Measurements from ENCODE around the gene TPSD1. TPM values are rescaled to one million over a fixed set of nuclear protein-coding genes. Genes with fewer than 3 reads are reported as not detected.

TPSD1 gene
- total RNA-seq, 1 experiment from 2014 or later: not detected

- H3K9ac ChIP-seq (ENCODE audit: low read length): no peak overlapping the region
- no peaks in the 10 kb centered on the region; the same call in 1 of the 2 replicates for H3K4me1 ChIP-seq (ENCODE audit: insufficient read depth, low read length)
- ChIA-PET POLR2A (ENCODE audit: unreplicated experiment) (no interaction called here), CTCF (no interaction called here)
- H3F3A ChIP-seq (ENCODE audit: low read length, unreplicated experiment): no peaks in the 10 kb centered on the region
- no peaks in the 10 kb centered on the region for H3K79me2 ChIP-seq (ENCODE audit: low read length)
- no peaks in the 10 kb centered on the region for H4K20me1 ChIP-seq (ENCODE audit: low read length)
- H3K4me3 ChIP-seq (ENCODE audit: low read length): no peak overlapping the region
- H3K27ac ChIP-seq (ENCODE audit: low read length): no peak overlapping the region
- no peak for ATAC-seq
- no peak for DNase-seq
- H2AFZ ChIP-seq (ENCODE audit: low read length): no peak overlapping the region
- no peaks in the 10 kb centered on the region for H3K9me3 ChIP-seq (ENCODE audit: low read length)
- intact Hi-C loops (cut with micrococcal nuclease): no loop called here
- TF ChIP-seq CTCF (conservative IDR thresholded peaks at IDR 0.05; ENCODE audit: low read depth, low read length) (no peak), EZH2 (IDR thresholded peaks at IDR 0.05; ENCODE audit: low read length, unreplicated experiment) (no peak), EZH2phosphoT487 (IDR thresholded peaks at IDR 0.05; ENCODE audit: borderline replicate concordance, low read length) (no peak)
- no peaks in the 10 kb centered on the region for H3K9me2 ChIP-seq (replicated peaks; ENCODE audit: low read length)
- no TSS peak for BruUV-seq (replicated peaks)
- no peaks in the 10 kb centered on the region for H3K36me3 ChIP-seq (ENCODE audit: low read depth, low read length)
- H3K4me2 ChIP-seq (ENCODE audit: low read length): no peak overlapping the region
- H3K27me3 ChIP-seq (ENCODE audit: low read length): no peaks in the 10 kb centered on the region
Measured at GRCh38 chr16:1289477-1289866, 33.6 kb downstream of the TPSD1 start.

DNA sequence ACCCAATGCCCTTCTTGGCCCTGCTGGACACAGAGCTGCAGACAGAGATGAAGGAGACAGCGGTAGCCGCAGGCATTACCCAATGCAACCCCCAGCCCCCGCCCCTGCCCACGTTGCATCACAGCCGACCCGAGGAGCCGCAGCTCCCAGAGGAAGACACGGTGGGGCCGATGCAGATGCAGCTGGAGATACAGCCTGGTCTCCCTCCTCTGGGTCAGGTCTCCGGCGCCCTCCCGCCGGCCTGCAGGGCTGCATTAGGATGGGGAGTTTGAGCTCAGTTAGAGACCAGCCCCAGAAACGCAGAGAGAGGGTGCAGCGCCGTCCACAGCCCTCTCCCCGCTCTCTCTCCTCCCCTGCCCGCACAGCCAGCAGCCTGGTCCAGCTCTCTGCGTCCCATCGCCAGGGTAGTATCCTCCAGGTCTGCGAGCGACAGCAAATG lies 34.2 kb downstream of the TPSD1 start:
- intact Hi-C loops (cut with micrococcal nuclease): no loop called here
- H3K4me3 ChIP-seq (ENCODE audit: low read length): no peak overlapping the region
- H2AFZ ChIP-seq (ENCODE audit: low read length): no peak overlapping the region
- TF ChIP-seq EZH2 (IDR thresholded peaks at IDR 0.05; ENCODE audit: low read length, unreplicated experiment) (no peak), CTCF (conservative IDR thresholded peaks at IDR 0.05; ENCODE audit: low read depth, low read length) (no peak), EZH2phosphoT487 (IDR thresholded peaks at IDR 0.05; ENCODE audit: borderline replicate concordance, low read length) (no peak)
- H3K9me2 ChIP-seq (replicated peaks; ENCODE audit: low read length): no peaks in the 10 kb centered on the region
- no peaks in the 10 kb centered on the region; the same call in 1 of the 2 replicates for H3K4me1 ChIP-seq (ENCODE audit: insufficient read depth, low read length)
- H3K27me3 ChIP-seq (ENCODE audit: low read length): no peaks in the 10 kb centered on the region
- H3K9ac ChIP-seq (ENCODE audit: low read length): no peak overlapping the region
- DNase-seq: no peak
- no TSS peak for BruUV-seq (replicated peaks)
- H3K9me3 ChIP-seq (ENCODE audit: low read length): no peaks in the 10 kb centered on the region
- no peak overlapping the region for H3K27ac ChIP-seq (ENCODE audit: low read length)
- ChIA-PET POLR2A (ENCODE audit: unreplicated experiment) (no interaction called here), CTCF (no interaction called here)
- H3F3A ChIP-seq (ENCODE audit: low read length, unreplicated experiment): no peaks in the 10 kb centered on the region
- no peak for ATAC-seq
- no peaks in the 10 kb centered on the region for H3K36me3 ChIP-seq (ENCODE audit: low read depth, low read length)
- H3K4me2 ChIP-seq (ENCODE audit: low read length): no peak overlapping the region
- no peaks in the 10 kb centered on the region for H3K79me2 ChIP-seq (ENCODE audit: low read length)
- no peaks in the 10 kb centered on the region for H4K20me1 ChIP-seq (ENCODE audit: low read length)

DNA sequence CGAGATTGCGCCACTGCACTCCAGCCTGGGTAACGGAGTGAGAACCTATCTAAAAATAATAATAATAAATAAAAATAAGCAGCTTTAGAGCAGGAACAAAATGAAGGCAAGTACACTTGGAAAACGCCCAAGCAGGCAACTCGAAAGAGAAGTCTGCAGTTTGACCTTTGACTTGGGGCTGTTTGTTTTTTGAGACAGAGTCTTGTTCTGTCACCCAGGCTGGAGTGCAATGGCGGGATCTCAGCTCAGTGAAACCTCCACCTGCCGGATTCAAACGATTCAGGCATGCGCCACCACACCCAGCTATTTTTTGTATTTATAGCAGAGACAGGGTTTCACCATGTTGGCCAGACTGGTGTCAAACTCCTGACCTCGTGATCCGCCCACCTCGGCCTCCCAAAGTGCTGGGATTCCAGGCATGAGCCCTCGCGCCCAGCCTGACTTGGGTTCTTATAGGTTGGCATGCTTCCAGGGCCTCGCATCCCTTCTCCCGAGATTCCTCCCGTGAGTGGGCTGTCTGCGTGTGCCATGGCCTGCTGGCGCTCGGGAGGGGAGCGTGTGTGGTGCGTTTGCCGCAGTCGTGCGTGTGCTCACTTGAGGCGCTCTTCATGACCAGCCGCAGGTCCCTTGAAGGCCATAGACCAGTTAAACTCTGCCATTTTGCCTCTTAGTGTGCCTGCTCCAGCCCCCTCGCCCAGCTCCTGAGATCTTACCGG lies 35.1 kb downstream of the TPSD1 start:
- TF ChIP-seq CTCF (conservative IDR thresholded peaks at IDR 0.05; ENCODE audit: low read depth, low read length) (no peak), EZH2 (IDR thresholded peaks at IDR 0.05; ENCODE audit: low read length, unreplicated experiment) (no peak), EZH2phosphoT487 (IDR thresholded peaks at IDR 0.05; ENCODE audit: borderline replicate concordance, low read length) (no peak)
- no peaks in the 10 kb centered on the region for H4K20me1 ChIP-seq (ENCODE audit: low read length)
- no peak overlapping the region for H3K4me3 ChIP-seq (ENCODE audit: low read length)
- no peak for DNase-seq
- H3K4me1 ChIP-seq (ENCODE audit: insufficient read depth, low read length): no peaks in the 10 kb centered on the region; the same call in 1 of the 2 replicates
- H3K9me2 ChIP-seq (replicated peaks; ENCODE audit: low read length): no peaks in the 10 kb centered on the region
- H3K27ac ChIP-seq (ENCODE audit: low read length): no peak overlapping the region
- no peak overlapping the region for H3K9ac ChIP-seq (ENCODE audit: low read length)
- POLR2A ChIA-PET (ENCODE audit: unreplicated experiment): no interaction called here
- no peaks in the 10 kb centered on the region for H3K79me2 ChIP-seq (ENCODE audit: low read length)
- intact Hi-C loops (cut with micrococcal nuclease): no loop called here
- no peaks in the 10 kb centered on the region for H3F3A ChIP-seq (ENCODE audit: low read length, unreplicated experiment)
- H3K4me2 ChIP-seq (ENCODE audit: low read length): no peak overlapping the region
- no peak overlapping the region for H2AFZ ChIP-seq (ENCODE audit: low read length)
- no peak for ATAC-seq
- H3K9me3 ChIP-seq (ENCODE audit: low read length): no peaks in the 10 kb centered on the region
- H3K36me3 ChIP-seq (ENCODE audit: low read depth, low read length): no peaks in the 10 kb centered on the region
- CTCF ChIA-PET: no interaction called here
- BruUV-seq (replicated peaks): no TSS peak
- H3K27me3 ChIP-seq (ENCODE audit: low read length): no peaks in the 10 kb centered on the region
